Astrocyte (in vitro differentiated cells and primary cell): Measurements from ENCODE around the gene SLCO1A2. TPM values are rescaled to one million over a fixed set of nuclear protein-coding genes. Genes with fewer than 3 reads are reported as not detected.
"Not testable (repeated sequence)": the region's sequence is repeated elsewhere in the genome, so short reads cannot be mapped to it uniquely, and the experiment has no call there.

ENCODE experiments used
- DNase-seq: peaks from one replicate; pipeline ENCODE4 v3.0.0-alpha.2; 2010; ENCODE audit warnings: low read depth
- FAIRE-seq: peaks from 2 replicates; lab custom pipeline; 2011; peaks lifted over from hg19 to GRCh38; lab: Jason Lieb, UNC
- H2AFZ ChIP-seq: 2 replicates; pipeline ENCODE4 v1.6.0; 2012; ENCODE audit warnings: low read depth, low read length, inconsistent platforms
- H3K27ac ChIP-seq: 2 replicates; pipeline ENCODE4 v1.5.1; 2011; ENCODE audit warnings: low read depth, low read length, inconsistent platforms
- H3K27me3 ChIP-seq: 2 replicates; pipeline ENCODE4 v1.6.0; 2011; ENCODE audit warnings: low read length, inconsistent platforms; ENCODE audit not compliant: insufficient read depth
- H3K36me3 ChIP-seq: 2 replicates; pipeline ENCODE4 v1.5.1; 2011; ENCODE audit warnings: low read length, inconsistent platforms; ENCODE audit not compliant: insufficient read depth
- H3K4me1 ChIP-seq: 2 replicates; pipeline ENCODE4 v1.5.1; 2011; ENCODE audit warnings: low read length, inconsistent platforms; ENCODE audit not compliant: insufficient read depth
- H3K4me2 ChIP-seq: 2 replicates; pipeline ENCODE4 v1.6.0; 2012; ENCODE audit warnings: low read length, inconsistent platforms
- H3K4me3 ChIP-seq: 2 replicates; pipeline ENCODE4 v1.5.1; 2011; ENCODE audit warnings: low read depth, mild to moderate bottlenecking, low read length, inconsistent platforms; ENCODE audit not compliant: insufficient read depth
- H3K79me2 ChIP-seq: 2 replicates; pipeline ENCODE4 v1.6.0; 2012; ENCODE audit warnings: mild to moderate bottlenecking, low read length, inconsistent platforms; ENCODE audit not compliant: insufficient read depth
- H3K9ac ChIP-seq: 2 replicates; pipeline ENCODE4 v1.6.0; 2012; ENCODE audit warnings: mild to moderate bottlenecking, low read length, inconsistent platforms
- H3K9me3 ChIP-seq: 2 replicates; pipeline ENCODE4 v1.5.1; 2012; ENCODE audit warnings: low read depth, mild to moderate bottlenecking, low read length, inconsistent platforms; ENCODE audit not compliant: insufficient read depth
- H4K20me1 ChIP-seq: 2 replicates; pipeline ENCODE4 v1.6.0; 2012; ENCODE audit warnings: low read length, inconsistent platforms; ENCODE audit not compliant: insufficient read depth
- H3K27ac Mint-ChIP-seq: one replicate; pipeline ENCODE4 v1.8.0; 2021; ENCODE audit warnings: mild to moderate bottlenecking, mixed read lengths; ENCODE audit not compliant: unreplicated experiment
- H3K27me3 Mint-ChIP-seq: one replicate; pipeline ENCODE4 v1.8.0; 2021; ENCODE audit warnings: low read depth, mixed read lengths; ENCODE audit not compliant: unreplicated experiment
- H3K36me3 Mint-ChIP-seq: one replicate; pipeline ENCODE4 v1.8.0; 2021; ENCODE audit warnings: low read depth, mixed read lengths; ENCODE audit not compliant: unreplicated experiment
- H3K4me1 Mint-ChIP-seq: one replicate; pipeline ENCODE4 v1.8.0; 2021; ENCODE audit warnings: low read depth, mixed read lengths; ENCODE audit not compliant: unreplicated experiment
- H3K4me3 Mint-ChIP-seq: one replicate; pipeline ENCODE4 v1.8.0; 2021; ENCODE audit warnings: mild to moderate bottlenecking, moderate library complexity, mixed read lengths; ENCODE audit not compliant: unreplicated experiment
- H3K9me3 Mint-ChIP-seq: one replicate; pipeline ENCODE4 v1.8.0; 2021; ENCODE audit warnings: mild to moderate bottlenecking, mixed read lengths; ENCODE audit not compliant: unreplicated experiment
- CTCF ChIP-seq: IDR thresholded peaks from 2 replicates; pipeline ENCODE4 v1.5.1; 2011; ENCODE audit warnings: low read depth, mild to moderate bottlenecking, inconsistent platforms, low read length, moderate library complexity; ENCODE audit not compliant: insufficient read depth
- EZH2 ChIP-seq: IDR thresholded peaks from 2 replicates; pipeline ENCODE4 v1.6.1; 2012; ENCODE audit warnings: mild to moderate bottlenecking, low read length, inconsistent platforms; ENCODE audit not compliant: insufficient read depth
- total RNA-seq: library from RNA; stranded (reverse); gene quantifications from 2 replicates; pipeline ENCODE4 v1.2.1, GENCODE V29; 2021

SLCO1A2 gene
- total RNA-seq, 1 donor from 2014 or later, result 0.32 TPM

GRCh38 chr12:21369141-21369980 lies 34.6 kb upstream of the SLCO1A2 start:
- H3K9me3 Mint-ChIP-seq, result no peaks in the 10 kb centered on the region
- H3K27me3 Mint-ChIP-seq, result no peaks in the 10 kb centered on the region
- H3K4me2 ChIP-seq, result no peak overlapping the region
- no peak overlapping the region for H3K27ac Mint-ChIP-seq
- H4K20me1 ChIP-seq, result no peaks in the 10 kb centered on the region
- no peaks in the 10 kb centered on the region for H3K4me1 ChIP-seq
- no peak overlapping the region for H3K27ac ChIP-seq
- no peaks in the 10 kb centered on the region for H3K9me3 ChIP-seq
- H3K36me3 Mint-ChIP-seq, result no peaks in the 10 kb centered on the region
- no peak overlapping the region for H3K9ac ChIP-seq
- H3K27me3 ChIP-seq, result no peaks in the 10 kb centered on the region
- no peaks in the 10 kb centered on the region for H3K79me2 ChIP-seq
- TF ChIP-seq EZH2 (no peak), CTCF (no peak)
- no peaks in the 10 kb centered on the region for H3K4me1 Mint-ChIP-seq
- no peaks in the 10 kb centered on the region for H3K36me3 ChIP-seq
- H3K4me3 ChIP-seq, result no peak overlapping the region
- no peak overlapping the region for H2AFZ ChIP-seq
- DNase-seq (no peak), FAIRE-seq (no peak)
- H3K4me3 Mint-ChIP-seq, result no peak overlapping the region

- not testable (repeated sequence) for H3K9me3 Mint-ChIP-seq, H3K27ac ChIP-seq, H3K4me3 Mint-ChIP-seq, H3K4me1 Mint-ChIP-seq, H3K9me3 ChIP-seq, H3K9ac ChIP-seq, H3K27ac Mint-ChIP-seq, H3K4me1 ChIP-seq, H3K4me3 ChIP-seq, H2AFZ ChIP-seq, H3K4me2 ChIP-seq, FAIRE-seq, H3K27me3 ChIP-seq, H3K36me3 ChIP-seq, DNase-seq, H3K79me2 ChIP-seq, H3K27me3 Mint-ChIP-seq, H4K20me1 ChIP-seq, H3K36me3 Mint-ChIP-seq
Observed at GRCh38 chr12:21360632-21361031, 25.9 kb upstream of the SLCO1A2 start.

GRCh38 chr12:21354641-21355040 lies 19.9 kb upstream of the SLCO1A2 start:
- no peaks in the 10 kb centered on the region for H4K20me1 ChIP-seq
- H3K9me3 Mint-ChIP-seq, result peaks cover 2% of the 10 kb centered on the region
- no peak for FAIRE-seq

More at GRCh38 chr12:21354641-21355040, 19.9 kb upstream of the SLCO1A2 start:
- H3K4me1 ChIP-seq, result no peaks in the 10 kb centered on the region
- Mint-ChIP-seq H3K27me3 (no peaks in the 10 kb centered on the region), H3K4me1 (peaks cover 4% of the 10 kb centered on the region), H3K27ac (no peak overlapping the region), H3K4me3 (no peak overlapping the region), H3K36me3 (no peaks in the 10 kb centered on the region)
- TF ChIP-seq EZH2 (no peak), CTCF (no peak)
- no peak for DNase-seq
- no peak overlapping the region for H2AFZ ChIP-seq
- no peak overlapping the region for H3K27ac ChIP-seq
- H3K9ac ChIP-seq, result no peak overlapping the region
- H3K79me2 ChIP-seq, result no peaks in the 10 kb centered on the region
- no peaks in the 10 kb centered on the region for H3K27me3 ChIP-seq
- no peaks in the 10 kb centered on the region for H3K36me3 ChIP-seq
- H3K4me3 ChIP-seq, result no peak overlapping the region
- no peaks in the 10 kb centered on the region for H3K9me3 ChIP-seq
- no peak overlapping the region for H3K4me2 ChIP-seq
